ENCODE measurements around the gene MICAL3.
A peak's percentile ranks its signal among the peaks of the same experiment; 100 is the strongest.

Gene MICAL3

GRCh38 chr22:17829695-17830042, 194.7 kb downstream of the MICAL3 start:
- Mint-ChIP-seq H3K4me1 (peaks cover 39% of the 10 kb centered on the region), H3K4me3 (no peak overlapping the region), H3K27ac (no peak overlapping the region)

DNA sequence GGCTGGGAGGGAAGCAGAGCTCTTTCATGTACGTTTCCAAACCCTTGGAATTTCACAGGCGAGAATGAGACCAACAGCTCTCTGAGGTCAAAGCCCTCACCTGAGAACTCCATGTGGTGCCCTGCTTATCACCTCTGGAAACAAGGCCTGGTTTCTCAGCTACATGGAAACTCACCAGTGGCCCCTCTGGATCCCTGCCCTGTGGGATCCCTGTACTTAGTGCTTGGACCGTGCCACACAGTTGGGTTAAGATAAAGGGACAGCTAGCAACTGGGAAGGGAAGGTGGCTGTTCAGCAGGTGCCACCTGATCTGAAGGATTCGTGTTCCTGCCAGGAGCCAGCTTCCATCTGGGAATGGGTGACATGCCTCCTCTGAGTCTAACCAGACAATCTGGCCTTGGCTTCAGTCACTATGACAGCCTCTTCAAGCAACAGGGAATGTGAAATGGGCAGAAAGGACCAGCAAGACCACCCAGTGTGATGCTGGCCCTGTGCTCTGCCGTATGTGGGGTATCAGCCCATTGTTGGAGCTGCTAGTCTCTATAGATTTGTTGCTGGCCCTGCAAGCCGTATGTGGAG, 195.8 kb downstream of the MICAL3 start:
- H3K9me3 Mint-ChIP-seq: no peaks in the 10 kb centered on the region
- no peak for DNase-seq
- TF ChIP-seq, protein P1, sequence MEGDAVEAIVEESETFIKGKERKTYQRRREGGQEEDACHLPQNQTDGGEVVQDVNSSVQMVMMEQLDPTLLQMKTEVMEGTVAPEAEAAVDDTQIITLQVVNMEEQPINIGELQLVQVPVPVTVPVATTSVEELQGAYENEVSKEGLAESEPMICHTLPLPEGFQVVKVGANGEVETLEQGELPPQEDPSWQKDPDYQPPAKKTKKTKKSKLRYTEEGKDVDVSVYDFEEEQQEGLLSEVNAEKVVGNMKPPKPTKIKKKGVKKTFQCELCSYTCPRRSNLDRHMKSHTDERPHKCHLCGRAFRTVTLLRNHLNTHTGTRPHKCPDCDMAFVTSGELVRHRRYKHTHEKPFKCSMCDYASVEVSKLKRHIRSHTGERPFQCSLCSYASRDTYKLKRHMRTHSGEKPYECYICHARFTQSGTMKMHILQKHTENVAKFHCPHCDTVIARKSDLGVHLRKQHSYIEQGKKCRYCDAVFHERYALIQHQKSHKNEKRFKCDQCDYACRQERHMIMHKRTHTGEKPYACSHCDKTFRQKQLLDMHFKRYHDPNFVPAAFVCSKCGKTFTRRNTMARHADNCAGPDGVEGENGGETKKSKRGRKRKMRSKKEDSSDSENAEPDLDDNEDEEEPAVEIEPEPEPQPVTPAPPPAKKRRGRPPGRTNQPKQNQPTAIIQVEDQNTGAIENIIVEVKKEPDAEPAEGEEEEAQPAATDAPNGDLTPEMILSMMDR (IDR thresholded peaks at IDR 0.05): no peak
- H3K27ac Mint-ChIP-seq: no peak overlapping the region
- no peak overlapping the region for H3K4me3 Mint-ChIP-seq
- H3K36me3 Mint-ChIP-seq (ENCODE audit: low read depth): peaks cover 6% of the 10 kb centered on the region
- peaks cover 32% of the 10 kb centered on the region for H3K4me1 Mint-ChIP-seq
- no peaks in the 10 kb centered on the region for H3K27me3 Mint-ChIP-seq (ENCODE audit: low read depth, poor library complexity)

More at GRCh38 chr22:17829695-17830042, 194.7 kb downstream of the MICAL3 start:
- DNase-seq: no peak
- Mint-ChIP-seq H3K9me3 (no peaks in the 10 kb centered on the region), H3K27me3 (ENCODE audit: low read depth, poor library complexity) (no peaks in the 10 kb centered on the region), H3K36me3 (ENCODE audit: low read depth) (peaks cover 6% of the 10 kb centered on the region)
- TF ChIP-seq, protein P1 (IDR thresholded peaks at IDR 0.05): no peak

DNA sequence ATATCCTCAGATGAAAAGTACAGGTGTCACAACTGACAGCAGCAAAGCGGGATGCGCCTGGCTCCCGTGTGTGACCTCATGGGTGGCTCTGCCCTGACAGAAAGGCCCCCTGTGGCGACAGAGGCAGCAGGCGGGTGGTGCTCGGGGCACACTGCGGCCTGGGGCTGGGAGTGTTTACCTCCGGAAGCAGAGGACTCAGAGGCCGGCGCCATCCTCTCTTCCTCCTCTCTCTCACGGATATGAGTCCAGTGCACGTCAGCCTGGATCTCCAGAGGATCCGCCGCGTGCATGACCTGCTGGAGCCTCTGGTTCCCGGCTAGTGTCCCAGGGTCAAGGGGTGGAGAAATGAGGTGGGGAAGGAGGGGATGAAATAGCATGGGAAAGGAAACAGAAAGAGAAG, 196.9 kb downstream of the MICAL3 start:
- TF ChIP-seq, protein P1 (IDR thresholded peaks at IDR 0.05): no peak
- DNase-seq: no peak
- H3K27ac Mint-ChIP-seq: peak overlapping the region; percentile 62
- H3K4me3 Mint-ChIP-seq: no peak overlapping the region
- no peaks in the 10 kb centered on the region for H3K9me3 Mint-ChIP-seq
- H3K27me3 Mint-ChIP-seq (ENCODE audit: low read depth, poor library complexity): no peaks in the 10 kb centered on the region
- H3K36me3 Mint-ChIP-seq (ENCODE audit: low read depth): peaks cover 6% of the 10 kb centered on the region
- H3K4me1 Mint-ChIP-seq: peaks cover 22% of the 10 kb centered on the region

GRCh38 chr22:17825876-17826550, 198.3 kb downstream of the MICAL3 start:
- H3K27ac Mint-ChIP-seq: peak overlapping the region; percentile 73
- H3K4me3 Mint-ChIP-seq: no peak overlapping the region
- no peaks in the 10 kb centered on the region for H3K27me3 Mint-ChIP-seq (ENCODE audit: low read depth, poor library complexity)
- H3K9me3 Mint-ChIP-seq: no peaks in the 10 kb centered on the region
- peaks cover 10% of the 10 kb centered on the region for H3K4me1 Mint-ChIP-seq
- TF ChIP-seq, protein P1 (IDR thresholded peaks at IDR 0.05): no peak
- DNase-seq: no peak
- no peaks in the 10 kb centered on the region for H3K36me3 Mint-ChIP-seq (ENCODE audit: low read depth)

- Mint-ChIP-seq H3K4me1 (no peaks in the 10 kb centered on the region), H3K9me3 (no peaks in the 10 kb centered on the region), H3K36me3 (ENCODE audit: low read depth) (no peaks in the 10 kb centered on the region), H3K4me3 (no peak overlapping the region), H3K27ac (no peak overlapping the region), H3K27me3 (ENCODE audit: low read depth, poor library complexity) (no peaks in the 10 kb centered on the region)
- no peak for DNase-seq
- TF ChIP-seq, protein P1 (IDR thresholded peaks at IDR 0.05): no peak
These were observed 199.9 kb downstream of the MICAL3 start for GRCh38 chr22:17824457-17824856.

DNA sequence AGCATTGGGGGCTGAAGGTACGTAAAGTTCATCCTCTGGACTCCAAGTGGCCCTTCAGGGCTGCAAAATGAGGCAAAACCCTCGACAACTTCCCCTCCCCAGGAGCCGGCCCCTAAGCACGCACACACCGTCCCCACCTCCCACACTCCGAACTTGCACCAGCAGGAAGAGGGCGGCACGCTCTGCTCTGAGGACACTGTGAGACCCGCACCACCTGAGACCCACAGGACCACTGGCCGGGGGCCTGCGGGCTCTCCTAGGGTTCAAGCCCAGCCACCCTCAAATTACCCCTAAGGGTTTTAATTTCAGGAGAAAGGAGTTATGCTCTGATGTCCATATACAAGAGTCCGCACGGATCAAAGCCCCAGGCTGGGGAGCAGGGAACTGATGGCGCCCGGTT, 200.4 kb downstream of the MICAL3 start:
- no peaks in the 10 kb centered on the region for H3K36me3 Mint-ChIP-seq (ENCODE audit: low read depth)
- no peak overlapping the region for H3K27ac Mint-ChIP-seq
- H3K27me3 Mint-ChIP-seq (ENCODE audit: low read depth, poor library complexity): no peaks in the 10 kb centered on the region
- no peak for DNase-seq
- TF ChIP-seq, protein P1 (IDR thresholded peaks at IDR 0.05): no peak
- no peak overlapping the region for H3K4me3 Mint-ChIP-seq
- no peaks in the 10 kb centered on the region for H3K4me1 Mint-ChIP-seq
- no peaks in the 10 kb centered on the region for H3K9me3 Mint-ChIP-seq
